Kidney (tissue), 14 donors: ENCODE results near the gene ZSWIM5. TPM values are rescaled to one million over a fixed set of nuclear protein-coding genes. Genes with fewer than 3 reads are reported as not detected.

Experiments
- DNase-seq, 5 donors: peaks; one replicate each; pipeline ENCODE4 v3.0.0-alpha.2; 2013 to 2020
- FAIRE-seq: peaks from 2 replicates; lab custom pipeline; 2012; peaks lifted over from hg19 to GRCh38; lab: Jason Lieb, UNC
- H3K27ac ChIP-seq, 2 donors: one replicate each; pipeline ENCODE4 v1.7.0; 2013; ENCODE audit warnings: low read depth in 2 of 2, low read length in 2 of 2, inconsistent platforms in 1 of 2
- H3K27me3 ChIP-seq: one replicate; pipeline ENCODE4 v1.7.1; 2013; ENCODE audit warnings: low read length, inconsistent platforms; ENCODE audit not compliant: control insufficient read depth, insufficient read depth
- H3K36me3 ChIP-seq, 3 donors: one replicate each; pipeline versions ENCODE4 v1.7.0 to v1.7.1; 2013; ENCODE audit warnings: low read length in 3 of 3, control low read depth in 1 of 3, inconsistent platforms in 1 of 3; ENCODE audit not compliant: insufficient read depth in 3 of 3, control insufficient read depth in 2 of 3
- H3K4me1 ChIP-seq, 3 donors: one replicate each; pipeline versions ENCODE4 v1.7.0 to v1.7.1; 2013; ENCODE audit warnings: low read length in 3 of 3, inconsistent platforms in 1 of 3, low read depth in 1 of 3; ENCODE audit not compliant: control insufficient read depth in 2 of 3, insufficient read depth in 2 of 3
- H3K4me3 ChIP-seq, 3 donors: one replicate each; pipeline versions ENCODE4 v1.7.0 to v1.8.1; 2013; ENCODE audit warnings: low read length in 3 of 3, control low read depth in 1 of 3, inconsistent platforms in 1 of 3
- H3K9ac ChIP-seq, 3 donors: one replicate each; pipeline versions ENCODE4 v1.7.0 to v1.7.1; 2013; ENCODE audit warnings: low read length in 3 of 3, control low read depth in 1 of 3, inconsistent platforms in 1 of 3
- H3K9me3 ChIP-seq, 3 donors: one replicate each; pipeline versions ENCODE4 v1.7.0 to v1.7.1; 2013; ENCODE audit warnings: low read length in 3 of 3, control low read depth in 1 of 3, inconsistent platforms in 1 of 3; ENCODE audit not compliant: control insufficient read depth in 2 of 3, insufficient read depth in 1 of 3
- CTCF ChIP-seq: IDR thresholded peaks from 3 replicates; pipeline ENCODE4 v1.5.1; 2012; ENCODE audit warnings: mild to moderate bottlenecking, moderate library complexity, borderline replicate concordance; ENCODE audit not compliant: insufficient read depth; ENCODE audit errors: extremely low read depth
- intact Hi-C: fragments of 100-400 bp; cut with DNase I; formaldehyde crosslinking; loops from one replicate; pipeline ENCODE4 v1.11.1; 2022
- polyA plus RNA-seq: library from polyadenylated mRNA; stranded (reverse); fragments of 350-450 nt; fragmentation: Illumina TruSeq; extraction: RNeasy Lipid Tissue Mini Kit (QIAGEN cat#74804); gene quantifications from one replicate; pipeline ENCODE4 v1.2.3, GENCODE V29; 2014; ENCODE audit warnings: low read depth, low replicate concordance; ENCODE audit not compliant: insufficient read depth
- total RNA-seq: library from RNA; stranded (reverse); fragmentation: NEBNext Ultra II Directional; extraction: Animal tissue kit (Norgen Biotek cat#: 25700); gene quantifications from one replicate; pipeline ENCODE4 v1.2.1, GENCODE V29; 2021
- donor health status: control.
- donor health status: control.
- donor health status: control.
- donor health status: control.
- donor health status: control.
- donor health status: DM: yes; HTN: yes; CAD: no.
- donor health status: Normal renal cell carcinoma (clear cell type).

Gene ZSWIM5
- total and polyA plus RNA-seq, 2 donors from 2014 or later, result 1.9 to 4.8 TPM

- H3K27ac ChIP-seq, result no peak overlapping the region
- FAIRE-seq, result no peak
Measured at GRCh38 chr1:45035631-45036301, 170.6 kb downstream of the ZSWIM5 start.

GRCh38 chr1:45033356-45033755, 173.0 kb downstream of the ZSWIM5 start:
- intact Hi-C loops, result no loop called here

More at GRCh38 chr1:45035631-45036301, 170.6 kb downstream of the ZSWIM5 start:
- Histone ChIP-seq H3K9me3 (no peaks in the 10 kb centered on the region), H3K36me3 (peaks cover 0 to 4% (median 3%) of the 10 kb centered on the region in 3 donors), H3K27me3 (no peaks in the 10 kb centered on the region), H3K4me3 (no peak overlapping the region), H3K4me1 (no peaks in the 10 kb centered on the region), H3K9ac (no peak overlapping the region)
- intact Hi-C loops, result no loop called here
- no peak for TF ChIP-seq CTCF
- DNase-seq, result no peak

GRCh38 chr1:45032837-45033236, 173.6 kb downstream of the ZSWIM5 start:
- TF ChIP-seq CTCF, result no peak
- H3K27me3 ChIP-seq, result no peaks in the 10 kb centered on the region
- no peak overlapping the region for H3K4me3 ChIP-seq
- H3K9ac ChIP-seq, result no peak overlapping the region
- no peak overlapping the region for H3K27ac ChIP-seq
- H3K4me1 ChIP-seq, result no peaks in the 10 kb centered on the region
- FAIRE-seq (no peak), DNase-seq (no peak)
- H3K9me3 ChIP-seq, result no peaks in the 10 kb centered on the region
- H3K36me3 ChIP-seq, result peaks cover 0 to 4% (median 3%) of the 10 kb centered on the region in 3 donors
- intact Hi-C loops, result no loop called here

More at GRCh38 chr1:45033356-45033755, 173.0 kb downstream of the ZSWIM5 start:
- H3K9ac ChIP-seq, result no peak overlapping the region
- FAIRE-seq (no peak), DNase-seq (no peak)
- TF ChIP-seq CTCF, result no peak
- no peaks in the 10 kb centered on the region for H3K27me3 ChIP-seq
- H3K9me3 ChIP-seq, result no peaks in the 10 kb centered on the region
- H3K4me3 ChIP-seq, result no peak overlapping the region
- no peaks in the 10 kb centered on the region for H3K4me1 ChIP-seq
- no peak overlapping the region for H3K27ac ChIP-seq
- H3K36me3 ChIP-seq, result peaks cover 0 to 4% (median 3%) of the 10 kb centered on the region in 3 donors
